Left kidney (tissue), 2 donors: ENCODE measurements around the gene HRH2. TPM values are rescaled to one million over a fixed set of nuclear protein-coding genes. Genes with fewer than 3 reads are reported as not detected.
A peak's percentile ranks its signal among the peaks of the same experiment; 100 is the strongest.
"Not testable (repeated sequence)": the region's sequence is repeated elsewhere in the genome, so short reads cannot be mapped to it uniquely, and the experiment has no call there.

Source experiments
- DNase-seq: peaks from one replicate; pipeline ENCODE4 v3.0.0-alpha.2; 2013
- polyA plus RNA-seq: library from polyadenylated mRNA; unstranded; fragments of 120-200 nt; gene quantifications from one replicate; pipeline ENCODE4 v1.2.1, GENCODE V29; 2013; ENCODE audit not compliant: insufficient read length

Gene HRH2
- polyA plus RNA-seq, 1 donor, result 2.6 TPM

DNA sequence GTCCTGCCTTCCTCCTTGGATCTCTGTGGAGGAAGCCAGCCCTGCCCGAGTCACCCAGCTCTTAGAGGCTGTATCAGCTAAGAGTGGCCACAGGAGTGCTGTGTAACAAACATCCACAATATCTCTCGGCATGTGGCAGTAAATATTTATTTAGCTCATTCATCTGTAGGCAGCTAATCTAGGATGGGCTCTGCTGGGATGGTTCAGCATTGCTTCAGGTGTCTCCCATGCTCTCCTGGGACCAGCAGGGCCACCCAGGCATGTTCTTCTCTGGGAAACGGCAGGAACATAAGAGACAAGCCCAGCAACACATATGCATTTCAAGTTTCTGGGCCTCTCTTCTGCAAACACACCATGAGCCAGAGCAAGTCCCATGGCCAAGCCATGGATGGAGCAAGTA is 56.1 kb downstream of the HRH2 start:
- no peak for DNase-seq

DNA sequence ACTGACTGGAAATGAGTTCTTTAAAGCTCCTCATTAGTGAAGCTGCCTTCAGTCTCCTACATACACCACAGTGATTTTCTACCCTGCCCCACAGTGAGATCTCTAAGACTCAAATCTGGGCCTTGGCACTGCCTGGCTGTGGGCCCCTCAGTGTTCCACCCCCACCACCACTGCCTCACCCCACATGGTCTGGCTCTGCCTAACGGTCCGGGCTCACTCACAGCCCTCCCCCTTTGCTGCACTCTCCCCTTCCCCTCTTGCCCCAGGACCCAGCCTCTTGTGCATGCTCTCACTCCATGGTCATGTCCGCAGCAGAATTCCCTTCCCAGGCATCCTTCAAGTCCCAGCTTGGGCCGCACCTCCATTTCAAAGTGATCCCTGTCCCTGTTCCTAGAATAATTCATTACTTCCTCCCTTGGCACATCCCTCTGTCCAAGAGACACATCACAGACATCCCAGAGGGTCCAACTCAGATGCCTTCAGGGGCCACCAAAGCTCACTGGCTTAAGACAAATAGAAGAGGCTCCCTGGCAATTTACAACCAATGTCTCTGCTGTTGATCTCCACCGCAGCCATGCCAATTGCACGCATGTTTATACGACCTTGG is 56.7 kb downstream of the HRH2 start:
- no peak for DNase-seq

DNA sequence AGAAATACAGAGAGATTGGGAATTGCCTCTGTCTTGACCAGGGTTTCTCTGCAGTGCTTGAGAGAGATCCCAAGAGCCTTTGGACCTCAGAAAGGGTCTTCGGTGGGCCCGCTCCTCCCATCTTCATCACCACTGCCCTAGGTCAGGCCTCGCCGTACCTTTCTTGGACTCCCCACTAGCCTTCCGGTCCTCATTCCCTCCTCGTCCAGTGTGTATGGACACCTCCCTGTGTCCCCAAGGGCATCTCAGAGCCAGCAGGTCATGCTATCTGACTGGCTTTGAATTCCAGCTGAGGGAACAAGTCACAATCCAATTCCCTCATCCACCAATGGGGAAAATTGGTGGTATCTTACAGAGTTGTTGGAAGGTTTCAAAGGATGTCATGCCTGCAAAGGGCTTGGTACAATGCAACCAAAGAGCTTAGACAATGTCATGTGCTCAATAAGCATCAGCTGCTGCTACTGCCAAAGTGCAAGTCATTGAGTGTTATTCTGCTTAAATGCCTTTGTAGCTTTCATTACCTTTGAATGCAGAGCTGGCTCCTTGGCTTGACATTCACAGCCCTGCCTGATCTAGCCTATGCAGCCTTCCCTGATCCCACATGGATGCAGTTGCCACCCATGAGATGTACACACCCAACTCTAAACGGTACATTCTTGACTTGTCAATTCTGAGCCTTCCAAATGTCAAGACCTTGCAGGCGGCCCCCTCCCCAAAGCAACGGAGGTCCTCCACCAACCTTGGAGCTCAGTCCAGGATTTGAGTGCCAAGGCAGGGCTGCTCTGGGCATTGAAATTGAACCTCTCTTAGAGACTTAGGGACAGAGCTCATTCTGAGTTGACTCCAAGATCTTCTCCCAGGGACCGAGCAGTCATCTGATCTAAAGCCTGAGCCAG is 58.0 kb downstream of the HRH2 start:
- no peak for DNase-seq

DNA sequence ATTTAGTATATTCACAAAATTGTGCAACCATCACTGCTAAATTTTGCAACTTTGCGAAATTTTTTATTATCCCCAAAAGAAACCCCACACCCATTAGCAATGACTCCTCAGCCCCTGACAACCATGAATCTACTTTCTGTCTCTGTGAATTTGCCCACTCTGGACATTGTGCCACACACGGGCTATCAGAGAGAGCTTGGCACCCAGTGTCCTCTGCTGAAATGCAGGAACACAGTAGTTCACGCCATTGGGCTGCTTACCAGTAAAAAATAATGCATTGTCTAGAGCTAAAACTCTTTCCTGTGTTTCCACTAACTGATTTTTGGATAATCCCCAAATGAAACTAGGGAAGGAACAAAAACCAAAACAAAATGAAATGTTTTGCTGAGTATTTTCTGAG is 60.0 kb downstream of the HRH2 start:
- DNase-seq, result no peak

DNA sequence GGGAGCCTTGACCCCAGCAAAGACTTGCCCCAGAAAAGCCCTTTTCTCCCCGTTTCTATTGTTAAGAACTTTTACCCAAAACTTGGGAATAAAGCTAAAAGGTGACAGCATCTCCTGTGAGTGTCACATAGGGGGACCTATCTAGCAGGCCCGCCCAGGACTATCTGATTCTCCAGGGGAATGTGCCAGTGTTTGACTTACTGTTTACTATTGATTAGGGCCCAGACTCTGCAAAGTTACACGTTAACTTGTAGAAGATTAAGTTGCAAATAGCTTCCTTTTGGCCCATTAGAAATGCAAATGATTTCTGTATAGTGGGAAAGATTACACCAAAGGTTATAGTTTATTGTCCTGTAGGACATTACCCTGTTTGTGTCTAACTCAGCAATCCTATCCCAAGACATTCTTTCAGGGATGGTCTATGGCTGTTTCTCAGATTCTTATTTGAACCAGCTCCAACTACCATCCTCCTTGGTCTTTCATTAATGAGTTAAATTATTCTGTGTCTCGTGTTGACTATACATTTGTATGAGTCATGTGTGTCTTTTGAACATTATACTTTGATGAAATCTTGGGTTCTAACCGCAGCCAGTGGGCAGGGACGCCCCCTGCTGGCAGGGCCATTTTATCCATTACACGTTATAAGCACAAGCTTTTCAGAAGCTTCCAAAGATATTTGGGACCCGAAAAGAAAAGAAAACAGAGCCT is 60.7 kb downstream of the HRH2 start:
- no peak for DNase-seq

DNA sequence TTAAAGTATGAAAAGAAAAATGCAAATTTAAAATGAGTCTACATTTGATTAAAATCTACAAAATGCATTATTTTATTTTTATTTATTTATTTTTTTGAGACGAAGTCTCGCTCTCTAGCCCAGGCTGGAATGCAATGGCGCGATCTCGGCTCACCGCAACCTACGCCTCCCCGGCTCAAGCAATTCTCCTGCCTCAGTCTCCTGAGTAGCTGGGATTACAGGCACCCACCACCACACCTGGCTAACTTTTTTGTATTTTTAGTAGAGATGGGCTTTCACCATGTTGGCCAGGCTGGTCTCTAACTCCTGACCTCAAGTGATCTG is 61.2 kb downstream of the HRH2 start:
- DNase-seq, result not testable (repeated sequence)

DNA sequence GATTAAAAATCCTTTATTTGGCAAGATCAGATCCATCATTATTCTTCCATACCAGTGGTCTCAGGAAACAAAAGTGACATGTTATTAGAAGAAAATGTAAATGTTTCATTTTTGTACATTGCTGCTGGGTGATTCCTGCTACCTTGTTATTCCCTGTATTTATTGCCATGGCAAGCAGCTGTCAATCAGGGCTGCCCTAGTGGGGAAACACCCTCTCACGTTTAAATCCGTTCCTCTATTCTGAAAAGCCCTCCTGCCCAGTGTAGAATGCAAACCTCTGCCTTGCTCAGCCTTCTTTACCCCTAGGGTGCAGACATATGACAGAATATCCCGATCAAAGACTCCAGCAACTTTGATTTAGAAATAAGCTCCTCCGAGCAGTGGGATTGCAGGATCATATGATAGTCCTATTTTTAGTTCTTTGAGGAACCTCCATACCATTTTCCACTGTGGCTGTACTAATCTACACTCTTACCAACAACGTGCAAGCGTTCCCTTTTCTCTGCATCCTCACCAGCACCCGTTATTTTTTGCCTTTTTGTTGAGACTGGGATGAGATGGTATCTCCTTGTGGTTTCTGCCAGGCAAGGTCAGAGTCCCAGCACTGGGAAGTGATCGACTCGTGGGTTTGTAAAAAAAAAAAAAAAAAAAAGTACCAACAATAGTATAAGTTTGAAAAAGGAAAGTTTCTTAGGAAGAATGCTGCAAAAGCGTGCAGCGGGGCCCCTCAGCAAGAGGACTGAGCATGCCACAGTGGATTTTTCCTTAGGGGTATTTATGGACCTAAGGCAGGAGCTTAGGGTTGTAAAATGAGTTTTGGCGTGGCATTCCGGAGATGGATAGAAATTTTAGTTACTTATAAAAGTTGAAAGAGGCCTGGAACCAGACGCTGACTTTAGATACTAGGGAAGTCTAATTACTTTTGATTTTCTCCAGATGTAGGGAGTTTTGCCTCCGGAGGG is 66.7 kb downstream of the HRH2 start:
- no peak for DNase-seq

DNA sequence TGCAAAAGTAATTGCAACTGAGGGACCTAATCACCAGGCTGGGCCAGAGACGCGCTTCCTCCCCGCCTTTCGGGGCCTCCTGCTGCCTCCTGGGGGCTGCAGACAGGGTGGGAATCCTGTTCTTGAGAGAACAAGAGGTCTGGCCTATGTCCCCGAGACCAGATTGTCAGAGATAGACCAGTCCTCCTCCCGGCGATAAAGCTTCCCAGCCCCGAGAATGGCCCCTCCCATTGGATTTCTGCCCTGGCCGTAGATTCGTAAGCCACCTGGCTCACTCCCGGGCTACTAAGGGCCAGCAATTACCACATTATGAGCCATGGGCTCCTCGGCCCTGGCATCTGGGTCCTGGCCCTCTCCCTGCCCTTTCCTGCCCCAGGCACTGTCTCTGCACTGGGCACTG is 70.4 kb downstream of the HRH2 start:
- DNase-seq, result no peak

DNA sequence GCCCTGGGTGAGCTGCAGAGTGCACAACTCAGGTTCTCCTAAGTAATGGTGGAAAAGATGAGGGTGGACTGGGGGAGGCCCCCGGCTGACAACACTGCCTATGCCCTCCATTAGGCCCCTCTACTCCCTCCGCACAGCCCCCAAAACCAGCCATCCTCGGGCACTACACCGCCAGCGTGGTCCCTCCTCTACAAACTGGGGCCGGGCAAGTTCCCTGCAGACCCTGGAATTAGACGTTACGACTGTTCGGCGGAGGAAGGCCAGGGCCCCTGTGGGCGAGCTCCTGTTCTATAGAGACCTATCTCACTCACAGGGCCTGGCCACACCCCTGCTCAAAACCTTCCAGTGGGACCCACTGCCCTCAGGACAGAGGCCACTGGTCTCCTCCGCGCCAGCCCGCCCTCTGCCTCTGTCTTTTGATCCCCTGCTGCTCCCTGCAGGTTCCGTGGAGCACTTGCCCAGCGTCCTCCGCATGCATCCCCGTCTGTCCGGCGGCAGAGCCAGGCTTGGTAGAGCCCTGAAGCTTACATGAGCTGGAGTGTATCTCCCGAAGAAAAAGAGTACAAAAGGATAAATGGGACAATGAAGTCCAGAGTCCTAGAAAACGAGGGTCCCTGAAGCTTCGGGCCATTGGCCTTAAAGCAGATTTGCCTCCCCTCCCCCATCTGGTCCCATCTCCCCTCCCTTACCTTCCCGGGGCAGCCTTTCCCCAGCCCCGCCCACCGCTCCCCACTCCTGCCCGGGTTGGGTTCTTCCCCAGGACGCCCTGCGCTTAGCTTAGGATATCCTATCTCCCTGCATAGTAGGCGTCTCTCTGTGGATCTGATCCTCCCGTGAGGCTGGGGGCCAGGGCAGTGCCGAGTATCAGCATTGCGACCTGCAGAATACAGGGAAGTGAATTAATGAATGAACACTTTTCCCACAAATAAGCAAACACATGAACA is 71.3 kb downstream of the HRH2 start:
- no peak for DNase-seq

DNA sequence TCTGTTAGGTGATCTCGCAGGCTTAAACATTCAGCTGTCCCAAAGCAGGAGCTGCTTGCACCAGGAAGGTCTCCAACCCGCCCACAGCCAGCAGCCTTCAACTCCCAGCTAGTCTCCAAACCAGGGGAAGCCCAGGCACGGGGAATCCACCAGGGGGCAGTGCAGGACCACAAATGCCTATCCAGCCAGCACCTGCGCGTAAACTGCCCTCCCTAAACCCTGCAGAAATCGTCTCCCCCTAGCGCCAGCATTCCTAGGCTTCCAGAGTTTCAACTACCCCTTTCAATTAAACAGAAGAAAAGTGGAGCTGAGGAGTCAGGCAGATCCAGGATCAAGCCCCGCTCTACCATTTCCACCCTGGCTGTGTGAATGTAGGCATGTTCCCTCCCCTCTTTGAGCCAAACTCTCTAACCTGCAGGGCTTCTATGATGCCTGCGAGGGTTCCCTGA is 72.0 kb downstream of the HRH2 start:
- peak; percentile 89 for DNase-seq

DNA sequence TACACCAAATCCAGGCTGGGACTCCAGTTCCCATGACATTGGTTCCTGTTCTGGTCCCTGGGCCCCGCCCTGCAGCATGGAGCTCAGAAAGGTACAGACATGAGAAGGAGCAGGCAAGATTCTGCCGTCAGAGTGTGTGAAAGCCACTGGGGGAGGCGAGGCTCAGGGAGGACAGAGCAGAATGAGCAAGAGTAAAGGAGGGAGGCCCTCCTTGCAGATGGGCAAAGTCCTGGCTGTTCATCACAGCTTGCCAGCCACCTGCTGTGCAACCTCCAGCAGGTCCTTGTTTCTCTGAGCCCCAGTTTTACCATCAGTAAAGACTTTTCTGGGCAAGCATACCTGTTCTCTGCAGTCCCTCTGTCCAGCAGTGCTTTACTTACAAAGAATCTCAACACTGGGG is 73.3 kb downstream of the HRH2 start:
- DNase-seq, result no peak

DNA sequence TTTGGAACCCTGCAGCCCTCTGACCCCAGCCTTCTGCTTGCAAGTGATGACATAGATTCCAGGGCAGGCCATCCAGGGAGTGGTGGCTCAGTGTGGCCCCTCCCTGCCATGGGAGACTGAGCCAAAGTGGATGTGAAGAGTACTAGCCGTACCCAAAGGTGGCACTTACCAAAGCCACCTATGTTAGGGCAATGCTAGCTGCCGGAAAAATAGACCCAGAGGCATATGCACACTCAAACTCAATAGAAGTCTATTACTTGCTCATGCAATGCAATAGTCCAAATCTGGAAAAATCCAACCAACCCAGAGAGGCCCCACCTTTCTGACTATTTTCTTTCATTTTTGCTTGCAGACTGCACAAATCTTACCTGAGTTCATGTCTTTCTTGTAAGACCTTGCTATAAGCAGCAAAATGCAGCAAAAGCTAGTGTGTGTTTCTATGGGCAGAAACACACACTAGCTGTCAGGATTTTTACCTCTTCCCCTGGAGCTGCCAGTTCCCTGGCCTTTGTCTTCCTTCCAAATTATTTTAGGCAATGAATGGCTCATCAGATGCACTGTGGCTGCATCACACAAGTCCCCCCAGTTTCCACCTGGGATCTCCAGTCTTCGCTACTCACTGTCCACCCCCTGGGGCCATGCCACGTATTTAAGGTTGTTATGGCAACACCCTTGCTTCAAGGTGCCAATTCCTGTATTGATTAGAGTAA is 74.0 kb downstream of the HRH2 start:
- no peak for DNase-seq

DNA sequence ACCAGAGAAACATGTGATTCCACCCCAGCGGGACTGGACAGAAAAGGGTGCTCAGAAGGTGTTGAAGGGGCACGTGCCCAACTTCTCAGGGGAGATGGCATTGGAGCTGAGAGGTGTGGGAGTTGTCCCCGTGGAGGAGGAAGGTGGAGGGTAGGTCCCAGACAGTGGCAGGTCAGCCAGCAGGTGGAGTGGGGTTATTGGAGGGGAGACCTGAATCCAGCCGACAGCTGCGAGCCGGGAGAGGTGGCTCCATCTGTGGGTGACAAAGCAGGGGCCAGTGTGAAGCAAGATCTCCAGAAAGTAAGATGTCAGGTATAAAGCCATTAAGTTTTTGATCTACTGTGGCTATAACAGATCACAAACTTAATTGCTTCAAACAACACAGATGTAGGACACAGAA is 75.1 kb downstream of the HRH2 start:
- DNase-seq, result no peak

DNA sequence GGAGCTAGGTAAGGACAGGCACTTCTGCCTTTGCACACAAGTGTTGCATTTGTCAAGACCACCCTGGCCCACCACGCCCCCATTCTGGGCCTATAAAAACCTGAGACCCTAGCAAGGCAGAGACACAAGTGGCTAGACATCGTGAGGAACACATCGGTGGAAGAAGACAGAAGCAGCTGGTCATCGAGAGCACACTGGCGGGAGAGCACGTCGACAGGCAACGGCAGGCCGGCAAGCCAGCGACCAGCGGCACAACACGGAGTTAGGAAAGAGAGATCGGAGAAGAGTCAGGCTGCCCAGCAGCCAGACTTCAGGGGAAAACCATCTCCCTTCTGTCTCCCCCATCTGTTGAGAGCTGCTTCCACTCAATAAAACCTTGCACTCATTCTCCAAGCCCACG is 76.1 kb downstream of the HRH2 start:
- DNase-seq, result no peak

DNA sequence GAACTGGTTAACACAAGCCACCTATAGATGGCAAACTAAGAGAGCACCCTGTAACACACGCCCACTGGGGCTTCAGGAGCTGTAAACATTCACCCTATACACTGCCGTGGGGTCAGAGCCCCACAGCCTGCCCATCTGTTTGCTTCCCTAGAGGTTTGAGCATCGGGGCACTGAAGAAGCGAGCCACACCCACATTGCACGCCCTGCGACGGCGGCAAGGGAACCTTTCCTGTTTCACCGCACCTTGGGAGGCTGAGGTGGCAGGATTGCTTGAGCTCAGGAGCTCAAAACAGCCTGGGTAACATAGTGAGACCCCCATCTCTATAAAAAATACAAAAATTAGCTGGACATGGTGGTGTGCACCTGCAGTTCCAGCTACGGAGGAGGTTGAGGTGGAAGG is 76.6 kb downstream of the HRH2 start:
- DNase-seq, result no peak

DNA sequence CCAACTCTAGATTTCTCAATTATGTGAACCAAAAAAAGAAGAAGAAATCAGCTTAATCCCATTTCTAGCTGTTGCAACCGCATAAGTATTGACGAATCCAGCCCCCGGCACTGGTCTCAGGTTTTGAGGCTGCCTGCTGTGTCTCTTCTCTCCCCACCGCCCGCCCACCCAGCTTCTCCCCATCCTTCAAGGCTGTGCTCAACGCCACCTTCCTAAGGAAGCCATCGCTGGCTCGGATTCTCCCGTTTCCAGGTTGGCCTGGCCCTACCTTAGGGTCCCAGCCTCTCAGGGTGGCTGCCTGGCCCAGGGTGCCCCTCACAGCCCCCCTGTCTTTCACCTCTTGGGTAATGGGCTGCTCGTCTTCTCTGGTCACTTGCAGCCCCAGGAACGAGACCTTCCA is 77.8 kb downstream of the HRH2 start:
- DNase-seq, result no peak

DNA sequence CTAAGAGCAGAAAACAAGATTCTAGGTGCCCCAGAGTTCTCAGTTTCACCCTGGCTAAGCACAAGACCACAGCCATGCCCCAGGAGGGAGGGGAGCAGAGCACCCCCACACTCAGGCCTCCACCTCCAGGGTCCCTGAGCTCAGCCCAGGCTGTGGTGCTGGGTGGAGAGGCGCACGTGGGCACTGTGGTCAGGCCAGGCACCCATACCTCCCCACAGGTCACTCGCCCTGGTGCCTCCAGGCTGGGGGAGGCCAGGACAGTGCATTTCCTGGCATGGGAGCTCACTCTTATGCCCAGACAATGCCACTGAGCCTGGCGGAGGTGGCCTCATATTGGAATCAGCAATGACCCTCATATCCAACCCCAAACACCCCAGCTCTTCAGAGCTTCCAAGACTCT is 78.8 kb downstream of the HRH2 start:
- DNase-seq, result no peak

DNA sequence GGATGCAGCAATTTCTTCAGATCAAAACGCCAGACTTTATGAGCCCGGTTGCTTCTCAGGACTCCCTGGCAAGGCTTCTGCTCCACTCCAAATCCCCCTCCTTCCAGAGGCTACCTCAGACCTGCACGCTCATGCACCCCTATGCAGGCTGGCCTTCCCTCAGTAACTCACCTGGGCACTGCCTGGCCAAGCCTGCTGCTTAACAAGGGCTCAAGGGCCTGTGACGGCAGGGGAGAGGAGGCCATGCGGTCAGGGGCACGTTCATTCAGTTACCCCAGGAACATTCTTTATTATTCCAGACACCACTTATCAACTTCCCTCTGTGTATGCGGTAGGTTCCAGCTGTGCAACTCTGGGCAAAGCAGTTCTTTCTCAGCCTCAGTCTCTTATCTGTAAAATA is 79.6 kb downstream of the HRH2 start:
- no peak for DNase-seq

DNA sequence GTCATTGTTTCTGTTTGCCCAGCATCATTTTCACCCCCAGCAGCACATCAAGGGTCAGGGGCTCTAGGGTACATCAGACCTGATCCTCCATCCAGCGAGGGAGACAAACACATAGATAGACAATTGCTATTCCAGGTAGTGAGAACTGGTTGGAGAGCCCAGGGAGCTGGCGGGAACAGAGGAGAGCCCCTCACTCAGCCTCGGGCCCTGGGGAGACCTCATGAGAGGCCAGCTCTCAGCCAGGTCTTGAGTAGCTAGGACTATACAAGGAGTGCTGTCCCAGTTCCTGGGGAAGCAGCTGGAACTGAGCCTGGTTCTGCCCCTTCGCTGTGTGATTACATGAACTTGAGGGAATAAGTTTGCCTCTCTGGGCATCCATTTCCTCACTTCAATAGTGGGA is 80.3 kb downstream of the HRH2 start:
- DNase-seq, result no peak

DNA sequence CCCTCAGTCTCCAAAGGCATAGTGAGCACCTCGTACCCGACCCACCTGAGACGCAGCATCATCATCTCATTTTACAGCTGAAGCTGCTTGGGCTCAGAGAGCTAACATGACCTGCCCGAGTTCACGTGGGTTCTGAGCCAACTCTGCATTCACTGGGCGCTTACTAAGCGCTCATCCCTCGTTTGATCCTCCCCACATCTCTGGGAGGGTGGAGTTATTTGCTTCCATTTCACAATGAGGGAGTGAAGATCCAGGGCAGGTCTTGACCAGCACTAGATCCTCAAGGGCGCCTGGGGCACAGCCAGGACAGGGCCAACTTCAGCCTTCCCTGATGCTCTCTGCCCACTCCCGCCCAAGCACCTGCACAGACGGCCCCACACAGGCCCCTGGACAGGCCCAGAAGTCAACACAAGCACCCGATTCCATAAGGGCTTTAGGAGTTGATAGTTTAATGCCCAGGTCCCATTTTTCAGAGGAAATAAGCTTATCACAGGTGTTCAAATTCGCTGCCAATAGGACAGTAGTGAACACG is 80.8 kb downstream of the HRH2 start:
- DNase-seq, result no peak
